SK-N-SH (cell line): Measurements from ENCODE around the gene PIK3R5. TPM values are rescaled to one million over a fixed set of nuclear protein-coding genes. Genes with fewer than 3 reads are reported as not detected.

Source experiments
- CTCF ChIA-PET: fragments of 300-600, 350-600 bp; formaldehyde crosslinking; extraction: SDS; loops from one replicate; lab custom pipeline; 2021; lab: Yijun Ruan, JAX
- POLR2A ChIA-PET: fragments of 350-600 bp; sonication (Branson Sonifier 250); formaldehyde crosslinking; extraction: SDS; loops from one replicate; lab custom pipeline; 2020; ENCODE audit warnings: antibody characterized with exemption, inconsistent platforms; lab: Yijun Ruan, JAX
- DNase-seq: peaks from one replicate; pipeline ENCODE4 v3.0.0; 2012
- H2AFZ ChIP-seq: fragments of 200-600 bp; sonication (generic); 2 replicates; pipeline ENCODE4 v1.8.1; 2016; ENCODE audit warnings: antibody characterized with exemption, mild to moderate bottlenecking, low read depth
- H3F3A ChIP-seq: fragments of 200-600 bp; sonication (generic); replicated peaks from 2 replicates; pipeline ENCODE3; 2016; ENCODE audit warnings: antibody characterized with exemption, mild to moderate bottlenecking; ENCODE audit not compliant: insufficient read depth
- H3K27ac ChIP-seq, 2 experiments: fragments of 200-500 bp in 1 of 2; fragments of 200-600 bp in 1 of 2; sonication (Bioruptor generic) in 1 of 2; sonication (generic), shearing (Covaris generic) in 1 of 2; 2 replicates each; pipeline versions ENCODE4 v1.5.1 to v1.6.1; 2014 to 2016; ENCODE audit warnings: low read depth in 2 of 2, inconsistent platforms in 1 of 2, low read length in 1 of 2, mild to moderate bottlenecking in 1 of 2, mixed read lengths in 1 of 2
- H3K27me3 ChIP-seq: fragments of 200-600 bp; sonication (generic), shearing (Covaris generic); 2 replicates; pipeline ENCODE4 v1.6.1; 2016; ENCODE audit warnings: mixed run types; ENCODE audit not compliant: insufficient read depth
- H3K36me3 ChIP-seq, 2 experiments: fragments of 200-500 bp in 1 of 2; fragments of 200-600 bp in 1 of 2; sonication (Bioruptor generic) in 1 of 2; sonication (generic) in 1 of 2; replicated peaks in 1 of 2; 2 replicates each; pipeline versions ENCODE3 to v1.5.1; 2014 to 2016; ENCODE audit warnings: low read length in 1 of 2, mild to moderate bottlenecking in 1 of 2; ENCODE audit not compliant: insufficient read depth in 2 of 2, control insufficient read depth in 1 of 2
- H3K4me1 ChIP-seq, 2 experiments: fragments of 200-500 bp in 1 of 2; fragments of 200-600 bp in 1 of 2; sonication (Bioruptor generic) in 1 of 2; sonication (generic), shearing (Covaris generic) in 1 of 2; 2 replicates each; pipeline versions ENCODE4 v1.5.1 to v1.6.1; 2014 to 2016; ENCODE audit warnings: low read depth in 1 of 2, low read length in 1 of 2, mixed run types in 1 of 2; ENCODE audit not compliant: insufficient read depth in 2 of 2, control insufficient read depth in 1 of 2
- H3K4me2 ChIP-seq: fragments of 200-600 bp; sonication (generic), shearing (Covaris generic); 2 replicates; pipeline ENCODE4 v1.6.1; 2017; ENCODE audit warnings: mixed run types
- H3K4me3 ChIP-seq, 2 experiments: fragments of 200-500 bp in 1 of 2; fragments of 200-600 bp in 1 of 2; sonication (Bioruptor generic) in 1 of 2; sonication (generic), shearing (Covaris generic) in 1 of 2; 2 replicates each; pipeline versions ENCODE4 v1.5.1 to v1.8.1; 2014 to 2016; ENCODE audit warnings: low read depth in 2 of 2, inconsistent platforms in 1 of 2, low read length in 1 of 2, mild to moderate bottlenecking in 1 of 2, mixed read lengths in 1 of 2, moderate library complexity in 1 of 2
- H3K79me2 ChIP-seq: fragments of 200-600 bp; sonication (generic); 2 replicates; pipeline ENCODE4 v1.8.1; 2017; ENCODE audit warnings: mild to moderate bottlenecking; ENCODE audit not compliant: insufficient read depth
- H3K9ac ChIP-seq: fragments of 200-600 bp; sonication (generic); 2 replicates; pipeline ENCODE4 v1.6.1; 2017; ENCODE audit warnings: mixed run types
- H3K9me2 ChIP-seq: fragments of 200-600 bp; sonication (generic); 2 replicates; pipeline ENCODE4 v1.6.1; 2017; ENCODE audit warnings: mixed run types
- H3K9me3 ChIP-seq: fragments of 200-600 bp; sonication (generic); 2 replicates; pipeline ENCODE4 v1.6.1; 2017; ENCODE audit warnings: mixed run types, mild to moderate bottlenecking, moderate library complexity
- H4K20me1 ChIP-seq: fragments of 200-600 bp; sonication (generic); 2 replicates; pipeline ENCODE4 v1.6.1; 2017; ENCODE audit warnings: mild to moderate bottlenecking, mixed run types; ENCODE audit not compliant: insufficient read depth
- CHD2 ChIP-seq: fragments of 150-350 bp; IDR thresholded peaks from 2 replicates; pipeline ENCODE4 v1.6.1; 2018; ENCODE audit warnings: low read length; ENCODE audit not compliant: partially characterized antibody
- PBX3 ChIP-seq: IDR thresholded peaks from 2 replicates; pipeline ENCODE4; 2012
- RAD21 ChIP-seq: IDR thresholded peaks from 2 replicates; pipeline ENCODE4 v1.6.1; 2012; ENCODE audit warnings: mild to moderate bottlenecking, low read length
- SMC3 ChIP-seq: IDR thresholded peaks from 2 replicates; pipeline ENCODE4 v1.6.1; 2012; ENCODE audit warnings: low read depth, low read length, improper control_type of control experiment
- YY1 ChIP-seq: IDR thresholded peaks from 2 replicates; pipeline ENCODE4 v1.4.0; 2012; ENCODE audit warnings: low read depth, mild to moderate bottlenecking
- WGBS: methylation state at CpG from one replicate; pipeline ENCODE4 v1.1.6; 2017; ENCODE audit warnings: low lambda C conversion rate; 5-methylcytosine and 5-hydroxymethylcytosine counted together
- polyA plus RNA-seq, 3 experiments: library from polyadenylated mRNA; depleted of rRNA; stranded (reverse); fragments of >200 nt; gene quantifications; 2 replicates each; pipeline ENCODE4 v1.2.3, GENCODE V29; 2012
- TF ChIP-seq, protein P1 (sequence below): fragments of 200-600 bp; sonication (generic); IDR thresholded peaks from 2 replicates; pipeline ENCODE4 v1.6.1; 2017; ENCODE audit warnings: antibody characterized with exemption, mild to moderate bottlenecking, moderate library complexity
- TF ChIP-seq, protein P2 (sequence below): fragments of 150-350 bp; IDR thresholded peaks from 2 replicates; pipeline ENCODE4 v1.6.1; 2016; ENCODE audit warnings: mild to moderate bottlenecking, low read depth, low read length

PIK3R5 gene
- polyA plus RNA-seq, 1 of the 3 experiments (the other 2 are of a cell fraction) = not detected

DNA sequence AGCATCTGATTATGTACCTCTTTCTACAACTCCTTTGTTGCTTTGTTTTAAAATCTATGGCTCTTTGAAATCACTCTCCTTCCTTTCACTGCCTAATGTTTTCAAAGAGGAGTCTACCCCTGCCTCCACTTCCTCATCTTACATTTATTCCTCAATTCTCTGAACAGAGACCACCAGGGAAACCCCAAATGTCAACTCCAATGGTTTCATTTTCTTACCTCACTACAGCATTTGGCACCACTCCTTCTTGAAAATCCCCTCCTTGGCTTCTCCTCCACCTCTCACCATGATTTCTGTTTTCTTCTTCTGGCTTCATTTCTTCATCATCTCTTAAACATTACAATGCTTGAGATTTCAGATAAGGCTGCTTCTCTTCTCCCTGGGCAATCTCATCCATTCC is 2.4 kb upstream of the PIK3R5 start:
- Histone ChIP-seq H3K27ac (no peak overlapping the region), H3K9me3 (no peaks in the 10 kb centered on the region), H3K4me2 (no peak overlapping the region), H3F3A (no peaks in the 10 kb centered on the region), H3K4me1 (no peaks in the 10 kb centered on the region), H3K4me3 (no peak overlapping the region), H3K9me2 (no peaks in the 10 kb centered on the region), H3K27me3 (peaks cover 29% of the 10 kb centered on the region; the same call in 1 of the 2 replicates), H2AFZ (no peak overlapping the region), H3K79me2 (no peaks in the 10 kb centered on the region), H3K9ac (no peak overlapping the region), H3K36me3 (no peaks in the 10 kb centered on the region), H4K20me1 (no peaks in the 10 kb centered on the region)
- POLR2A ChIA-PET = no interaction called here
- CTCF ChIA-PET = no interaction called here
- no peak for TF ChIP-seq RAD21
- TF ChIP-seq CHD2 = no peak
- no peak for TF ChIP-seq YY1
- no peak for DNase-seq

GRCh38 chr17:8966926-8967325 is 1.4 kb upstream of the PIK3R5 start:
- WGBS = 18% methylated on average over 9 of the region's 9 CpGs

DNA sequence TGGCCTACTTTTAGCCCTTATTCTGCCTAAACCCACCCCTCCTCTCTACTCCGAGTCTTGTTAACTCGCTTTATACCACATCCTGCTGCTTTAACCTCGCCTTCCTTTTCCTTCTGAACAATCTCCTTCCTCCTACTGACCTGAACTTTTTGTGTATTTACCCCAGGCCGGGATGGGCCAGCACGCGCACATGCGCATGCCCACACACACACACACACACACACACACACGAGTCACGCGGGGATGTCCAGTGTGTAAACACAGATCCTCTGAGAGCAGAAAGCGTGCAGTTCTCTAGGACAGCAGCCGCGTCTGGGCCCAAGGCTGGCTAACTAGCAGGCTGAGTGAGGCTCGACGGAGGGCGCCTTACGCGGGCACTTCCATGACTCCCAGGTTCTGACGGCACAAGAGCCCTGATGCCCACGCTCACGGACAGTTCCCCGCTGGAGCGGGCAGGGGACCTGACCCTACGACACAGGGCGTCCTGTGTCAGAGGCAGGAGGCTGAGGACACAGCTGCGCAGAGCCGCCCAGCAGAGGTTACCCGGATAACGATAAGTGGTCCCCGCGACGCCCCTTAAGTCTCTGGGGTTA is 610 bp downstream of the PIK3R5 start:
- no peaks in the 10 kb centered on the region for H3K9me2 ChIP-seq
- no peaks in the 10 kb centered on the region for H3K4me1 ChIP-seq
- no peak overlapping the region for H3K9ac ChIP-seq
- H3K36me3 ChIP-seq = no peaks in the 10 kb centered on the region
- H3K4me3 ChIP-seq = no peak overlapping the region
- no peaks in the 10 kb centered on the region for H3F3A ChIP-seq
- H2AFZ ChIP-seq = no peak overlapping the region
- no peak for DNase-seq
- ChIA-PET POLR2A (no interaction called here), CTCF (no interaction called here)
- H3K79me2 ChIP-seq = no peaks in the 10 kb centered on the region
- peaks cover 33% of the 10 kb centered on the region; the same call in 1 of the 2 replicates for H3K27me3 ChIP-seq
- TF ChIP-seq CHD2 = no peak
- no peak for TF ChIP-seq SMC3
- TF ChIP-seq, protein P1, sequence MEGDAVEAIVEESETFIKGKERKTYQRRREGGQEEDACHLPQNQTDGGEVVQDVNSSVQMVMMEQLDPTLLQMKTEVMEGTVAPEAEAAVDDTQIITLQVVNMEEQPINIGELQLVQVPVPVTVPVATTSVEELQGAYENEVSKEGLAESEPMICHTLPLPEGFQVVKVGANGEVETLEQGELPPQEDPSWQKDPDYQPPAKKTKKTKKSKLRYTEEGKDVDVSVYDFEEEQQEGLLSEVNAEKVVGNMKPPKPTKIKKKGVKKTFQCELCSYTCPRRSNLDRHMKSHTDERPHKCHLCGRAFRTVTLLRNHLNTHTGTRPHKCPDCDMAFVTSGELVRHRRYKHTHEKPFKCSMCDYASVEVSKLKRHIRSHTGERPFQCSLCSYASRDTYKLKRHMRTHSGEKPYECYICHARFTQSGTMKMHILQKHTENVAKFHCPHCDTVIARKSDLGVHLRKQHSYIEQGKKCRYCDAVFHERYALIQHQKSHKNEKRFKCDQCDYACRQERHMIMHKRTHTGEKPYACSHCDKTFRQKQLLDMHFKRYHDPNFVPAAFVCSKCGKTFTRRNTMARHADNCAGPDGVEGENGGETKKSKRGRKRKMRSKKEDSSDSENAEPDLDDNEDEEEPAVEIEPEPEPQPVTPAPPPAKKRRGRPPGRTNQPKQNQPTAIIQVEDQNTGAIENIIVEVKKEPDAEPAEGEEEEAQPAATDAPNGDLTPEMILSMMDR = no peak
- TF ChIP-seq, protein P2, sequence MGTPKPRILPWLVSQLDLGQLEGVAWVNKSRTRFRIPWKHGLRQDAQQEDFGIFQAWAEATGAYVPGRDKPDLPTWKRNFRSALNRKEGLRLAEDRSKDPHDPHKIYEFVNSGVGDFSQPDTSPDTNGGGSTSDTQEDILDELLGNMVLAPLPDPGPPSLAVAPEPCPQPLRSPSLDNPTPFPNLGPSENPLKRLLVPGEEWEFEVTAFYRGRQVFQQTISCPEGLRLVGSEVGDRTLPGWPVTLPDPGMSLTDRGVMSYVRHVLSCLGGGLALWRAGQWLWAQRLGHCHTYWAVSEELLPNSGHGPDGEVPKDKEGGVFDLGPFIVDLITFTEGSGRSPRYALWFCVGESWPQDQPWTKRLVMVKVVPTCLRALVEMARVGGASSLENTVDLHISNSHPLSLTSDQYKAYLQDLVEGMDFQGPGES = no peak
- H4K20me1 ChIP-seq = no peaks in the 10 kb centered on the region
- no peak overlapping the region for H3K27ac ChIP-seq
- H3K4me2 ChIP-seq = no peak overlapping the region
- no peaks in the 10 kb centered on the region for H3K9me3 ChIP-seq
- 45% methylated on average over 22 of the region's 32 CpGs for WGBS

More at GRCh38 chr17:8966926-8967325, 1.4 kb upstream of the PIK3R5 start:
- Histone ChIP-seq H3K4me1 (no peaks in the 10 kb centered on the region), H3F3A (no peaks in the 10 kb centered on the region), H3K27ac (no peak overlapping the region), H3K4me3 (no peak overlapping the region), H3K9ac (no peak overlapping the region), H3K9me3 (no peaks in the 10 kb centered on the region), H4K20me1 (no peaks in the 10 kb centered on the region), H3K9me2 (no peaks in the 10 kb centered on the region), H3K27me3 (peaks cover 33% of the 10 kb centered on the region; the same call in 1 of the 2 replicates), H3K79me2 (no peaks in the 10 kb centered on the region), H3K4me2 (no peak overlapping the region), H3K36me3 (no peaks in the 10 kb centered on the region), H2AFZ (no peak overlapping the region)
- CTCF ChIA-PET = no interaction called here
- POLR2A ChIA-PET = no interaction called here
- no peak for DNase-seq
- TF ChIP-seq PBX3 = no peak
- TF ChIP-seq RAD21 = no peak
